ENCODE data around the gene BPIFB4. TPM values are rescaled to one million over a fixed set of nuclear protein-coding genes. Genes with fewer than 3 reads are reported as not detected.

BPIFB4 gene
- total and polyA plus RNA-seq, 9 of the 15 experiments (the other 6 are each of a cell fraction or from before 2014, with no cell fraction given): not detected

- ChIA-PET CTCF (ENCODE audit: low intra/inter-chr PET ratio) (no interaction called here), POLR2A (interaction anchor here (0.6 kb wide), 1 partner anchor 10 kb away, joined by 5 read pairs; no protein-coding TSS in a partner anchor)
- FAIRE-seq (no peak), DNase-seq (ENCODE audit: extremely low read depth in 1 of 4, low spot score in 3 of 4) (no peak), ATAC-seq (no peak)
- BruUV-seq (replicated peaks): no TSS peak
- peaks cover 0 to 17% of the 10 kb centered on the region in 2 experiments; a peak in 2 of 5 replicates for H3K27me3 ChIP-seq (ENCODE audit: control insufficient read depth in 2 of 2, insufficient read depth in 2 of 2, low read length in 2 of 2)
- WGBS (ENCODE audit: insufficient coverage, low coverage, missing lambda C conversion rate): 2% methylated on average over 9 of the region's 9 CpGs
- no peak overlapping the region for H3K4me2 ChIP-seq (ENCODE audit: insufficient read depth, low read length)
- no peak overlapping the region for H3K9ac ChIP-seq (ENCODE audit: insufficient read depth in 1 of 2, low read depth in 2 of 2, low read length in 2 of 2)
- no peak overlapping the region for H3K27ac ChIP-seq (ENCODE audit: extremely low read depth, low read depth, low read length)
- peaks cover 0 to 3% of the 10 kb centered on the region in 2 experiments; a peak in 1 of 5 replicates for H3K4me1 ChIP-seq (replicated peaks in 1 of 2; ENCODE audit: control insufficient read depth in 2 of 2, insufficient read depth in 2 of 2, low read length in 2 of 2)
- in situ Hi-C loops (cut with MboI): no loop called here
- no peaks in the 10 kb centered on the region for H3K9me1 ChIP-seq (ENCODE audit: control insufficient read depth, insufficient read depth, low read length)
- H3K4me3 ChIP-seq: no peak overlapping the region
- intact Hi-C loops (cut with micrococcal nuclease): no loop called here
- H3K79me2 ChIP-seq (ENCODE audit: control insufficient read depth, insufficient read depth, low read length): no peaks in the 10 kb centered on the region
- no peaks in the 10 kb centered on the region for H3K9me3 ChIP-seq (replicated peaks; ENCODE audit: control insufficient read depth, insufficient read depth, low read depth, low read length)
- H4K20me1 ChIP-seq (replicated peaks; ENCODE audit: control insufficient read depth, insufficient read depth, low read length): no peaks in the 10 kb centered on the region
- H3K36me3 ChIP-seq (ENCODE audit: control insufficient read depth, insufficient read depth, low read length): no peaks in the 10 kb centered on the region
- no peak overlapping the region for H2AFZ ChIP-seq (ENCODE audit: low read depth, low read length)
- no peak for TF ChIP-seq SRSF9 (IDR thresholded peaks at IDR 0.05; ENCODE audit: borderline replicate concordance, low read depth, low read length)
- no peak for TF ChIP-seq CSDE1 (IDR thresholded peaks at IDR 0.05)
- TF ChIP-seq BDP1 (IDR thresholded peaks at IDR 0.05; ENCODE audit: insufficient read depth, insufficient read length): no peak
- TF ChIP-seq ZNF695 (CRISPR knock-in tag; IDR thresholded peaks at IDR 0.05): no peak
- TF ChIP-seq MCM7 (IDR thresholded peaks at IDR 0.05): no peak
- TF ChIP-seq, protein P1, sequence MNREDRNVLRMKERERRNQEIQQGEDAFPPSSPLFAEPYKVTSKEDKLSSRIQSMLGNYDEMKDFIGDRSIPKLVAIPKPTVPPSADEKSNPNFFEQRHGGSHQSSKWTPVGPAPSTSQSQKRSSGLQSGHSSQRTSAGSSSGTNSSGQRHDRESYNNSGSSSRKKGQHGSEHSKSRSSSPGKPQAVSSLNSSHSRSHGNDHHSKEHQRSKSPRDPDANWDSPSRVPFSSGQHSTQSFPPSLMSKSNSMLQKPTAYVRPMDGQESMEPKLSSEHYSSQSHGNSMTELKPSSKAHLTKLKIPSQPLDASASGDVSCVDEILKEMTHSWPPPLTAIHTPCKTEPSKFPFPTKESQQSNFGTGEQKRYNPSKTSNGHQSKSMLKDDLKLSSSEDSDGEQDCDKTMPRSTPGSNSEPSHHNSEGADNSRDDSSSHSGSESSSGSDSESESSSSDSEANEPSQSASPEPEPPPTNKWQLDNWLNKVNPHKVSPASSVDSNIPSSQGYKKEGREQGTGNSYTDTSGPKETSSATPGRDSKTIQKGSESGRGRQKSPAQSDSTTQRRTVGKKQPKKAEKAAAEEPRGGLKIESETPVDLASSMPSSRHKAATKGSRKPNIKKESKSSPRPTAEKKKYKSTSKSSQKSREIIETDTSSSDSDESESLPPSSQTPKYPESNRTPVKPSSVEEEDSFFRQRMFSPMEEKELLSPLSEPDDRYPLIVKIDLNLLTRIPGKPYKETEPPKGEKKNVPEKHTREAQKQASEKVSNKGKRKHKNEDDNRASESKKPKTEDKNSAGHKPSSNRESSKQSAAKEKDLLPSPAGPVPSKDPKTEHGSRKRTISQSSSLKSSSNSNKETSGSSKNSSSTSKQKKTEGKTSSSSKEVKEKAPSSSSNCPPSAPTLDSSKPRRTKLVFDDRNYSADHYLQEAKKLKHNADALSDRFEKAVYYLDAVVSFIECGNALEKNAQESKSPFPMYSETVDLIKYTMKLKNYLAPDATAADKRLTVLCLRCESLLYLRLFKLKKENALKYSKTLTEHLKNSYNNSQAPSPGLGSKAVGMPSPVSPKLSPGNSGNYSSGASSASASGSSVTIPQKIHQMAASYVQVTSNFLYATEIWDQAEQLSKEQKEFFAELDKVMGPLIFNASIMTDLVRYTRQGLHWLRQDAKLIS (CRISPR knock-in tag; IDR thresholded peaks at IDR 0.05): no peak
- TF ChIP-seq, protein P2, sequence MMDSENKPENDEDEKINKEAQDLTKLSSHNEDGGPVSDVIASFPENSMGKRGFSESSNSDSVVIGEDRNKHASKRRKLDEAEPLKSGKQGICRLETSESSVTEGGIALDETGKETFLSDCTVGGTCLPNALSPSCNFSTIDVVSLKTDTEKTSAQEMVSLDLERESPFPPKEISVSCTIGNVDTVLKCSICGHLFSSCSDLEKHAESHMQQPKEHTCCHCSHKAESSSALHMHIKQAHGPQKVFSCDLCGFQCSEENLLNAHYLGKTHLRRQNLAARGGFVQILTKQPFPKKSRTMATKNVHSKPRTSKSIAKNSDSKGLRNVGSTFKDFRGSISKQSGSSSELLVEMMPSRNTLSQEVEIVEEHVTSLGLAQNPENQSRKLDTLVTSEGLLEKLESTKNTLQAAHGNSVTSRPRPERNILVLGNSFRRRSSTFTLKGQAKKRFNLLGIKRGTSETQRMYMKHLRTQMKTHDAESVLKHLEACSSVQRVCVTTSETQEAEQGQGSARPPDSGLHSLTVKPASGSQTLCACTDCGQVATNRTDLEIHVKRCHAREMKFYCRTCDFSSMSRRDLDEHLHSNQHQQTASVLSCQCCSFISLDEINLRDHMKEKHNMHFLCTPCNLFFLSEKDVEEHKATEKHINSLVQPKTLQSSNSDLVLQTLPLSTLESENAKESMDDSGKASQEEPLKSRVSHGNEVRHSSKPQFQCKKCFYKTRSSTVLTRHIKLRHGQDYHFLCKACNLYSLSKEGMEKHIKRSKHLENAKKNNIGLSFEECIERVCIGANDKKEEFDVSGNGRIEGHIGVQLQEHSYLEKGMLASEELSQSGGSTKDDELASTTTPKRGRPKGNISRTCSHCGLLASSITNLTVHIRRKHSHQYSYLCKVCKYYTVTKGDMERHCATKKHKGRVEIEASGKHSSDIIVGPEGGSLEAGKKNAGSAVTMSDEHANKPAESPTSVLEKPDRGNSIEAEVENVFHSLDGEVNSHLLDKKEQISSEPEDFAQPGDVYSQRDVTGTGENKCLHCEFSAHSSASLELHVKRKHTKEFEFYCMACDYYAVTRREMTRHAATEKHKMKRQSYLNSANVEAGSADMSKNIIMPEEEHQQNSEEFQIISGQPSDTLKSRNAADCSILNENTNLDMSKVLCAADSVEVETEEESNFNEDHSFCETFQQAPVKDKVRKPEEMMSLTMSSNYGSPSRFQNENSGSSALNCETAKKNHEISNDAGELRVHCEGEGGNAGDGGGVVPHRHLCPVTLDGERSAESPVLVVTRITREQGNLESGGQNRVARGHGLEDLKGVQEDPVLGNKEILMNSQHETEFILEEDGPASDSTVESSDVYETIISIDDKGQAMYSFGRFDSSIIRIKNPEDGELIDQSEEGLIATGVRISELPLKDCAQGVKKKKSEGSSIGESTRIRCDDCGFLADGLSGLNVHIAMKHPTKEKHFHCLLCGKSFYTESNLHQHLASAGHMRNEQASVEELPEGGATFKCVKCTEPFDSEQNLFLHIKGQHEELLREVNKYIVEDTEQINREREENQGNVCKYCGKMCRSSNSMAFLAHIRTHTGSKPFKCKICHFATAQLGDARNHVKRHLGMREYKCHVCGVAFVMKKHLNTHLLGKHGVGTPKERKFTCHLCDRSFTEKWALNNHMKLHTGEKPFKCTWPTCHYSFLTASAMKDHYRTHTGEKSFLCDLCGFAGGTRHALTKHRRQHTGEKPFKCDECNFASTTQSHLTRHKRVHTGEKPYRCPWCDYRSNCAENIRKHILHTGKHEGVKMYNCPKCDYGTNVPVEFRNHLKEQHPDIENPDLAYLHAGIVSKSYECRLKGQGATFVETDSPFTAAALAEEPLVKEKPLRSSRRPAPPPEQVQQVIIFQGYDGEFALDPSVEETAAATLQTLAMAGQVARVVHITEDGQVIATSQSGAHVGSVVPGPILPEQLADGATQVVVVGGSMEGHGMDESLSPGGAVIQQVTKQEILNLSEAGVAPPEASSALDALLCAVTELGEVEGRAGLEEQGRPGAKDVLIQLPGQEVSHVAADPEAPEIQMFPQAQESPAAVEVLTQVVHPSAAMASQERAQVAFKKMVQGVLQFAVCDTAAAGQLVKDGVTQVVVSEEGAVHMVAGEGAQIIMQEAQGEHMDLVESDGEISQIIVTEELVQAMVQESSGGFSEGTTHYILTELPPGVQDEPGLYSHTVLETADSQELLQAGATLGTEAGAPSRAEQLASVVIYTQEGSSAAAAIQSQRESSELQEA (IDR thresholded peaks at IDR 0.05; ENCODE audit: low read depth): no peak
- no peak for TF ChIP-seq OTX1 (CRISPR knock-in tag; IDR thresholded peaks at IDR 0.05)
- TF ChIP-seq POLR2H (tag; IDR thresholded peaks at IDR 0.05; ENCODE audit: low read depth): no peak
- no peak for TF ChIP-seq ZNF717 (CRISPR knock-in tag; IDR thresholded peaks at IDR 0.05)
- no peak for TF ChIP-seq CHD4 (IDR thresholded peaks at IDR 0.05; ENCODE audit: insufficient read depth, insufficient replicate concordance, low read depth, low read length, poor library complexity, severe bottlenecking)
- no peak for TF ChIP-seq ZC3H8 (IDR thresholded peaks at IDR 0.05)
- TF ChIP-seq MEIS2 (IDR thresholded peaks at IDR 0.05; ENCODE audit: partially characterized antibody): no peak
These were observed 49.4 kb upstream of the BPIFB4 start for GRCh38 chr20:33030076-33030475.

Measured in K562 (cell line).